Fibroblast of lung (primary cell): ENCODE measurements around the gene TNFSF13. TPM values are rescaled to one million over a fixed set of nuclear protein-coding genes. Genes with fewer than 3 reads are reported as not detected.

Experiments
- DNase-seq, 2 donors: peaks; one replicate each; pipeline versions ENCODE4 v3.0.0 to v3.0.0-alpha.2; 2010; ENCODE audit warnings: low read depth in 2 of 2
- H2AFZ ChIP-seq: 2 replicates; pipeline ENCODE4 v1.5.1; 2012; ENCODE audit warnings: low read length, control low read depth, inconsistent platforms
- H3K27ac ChIP-seq: 2 replicates; pipeline ENCODE4 v1.5.1; 2011; ENCODE audit warnings: low read length, control low read depth; ENCODE audit not compliant: insufficient read depth
- H3K27me3 ChIP-seq: 2 replicates; pipeline ENCODE4 v1.5.1; 2011; ENCODE audit warnings: mild to moderate bottlenecking, low read length; ENCODE audit not compliant: control insufficient read depth, insufficient read depth
- H3K36me3 ChIP-seq: 2 replicates; pipeline ENCODE4 v1.5.1; 2011; ENCODE audit warnings: low read length; ENCODE audit not compliant: control insufficient read depth, insufficient read depth
- H3K4me1 ChIP-seq: 2 replicates; pipeline ENCODE4 v1.5.1; 2011; ENCODE audit warnings: low read length; ENCODE audit not compliant: control insufficient read depth, insufficient read depth; ENCODE audit errors: extremely low read depth
- H3K4me2 ChIP-seq: 2 replicates; pipeline ENCODE4 v1.5.1; 2011; ENCODE audit warnings: low read length, control low read depth; ENCODE audit not compliant: insufficient read depth; ENCODE audit errors: extremely low read depth
- H3K4me3 ChIP-seq, 4 experiments: fragments of 200-600 bp in 1 of 4; sonication (generic) in 1 of 4; replicated peaks in 1 of 4; 2 replicates each; pipeline ENCODE4 v1.5.1; 2011 to 2016; ENCODE audit warnings: low read length in 4 of 4, low read depth in 3 of 4, mild to moderate bottlenecking in 3 of 4, control low read depth in 2 of 4, inconsistent platforms in 1 of 4, mixed read lengths in 1 of 4; ENCODE audit not compliant: insufficient read depth in 1 of 4; ENCODE audit errors: control extremely low read depth in 1 of 4
- H3K79me2 ChIP-seq: 2 replicates; pipeline ENCODE4 v1.5.1; 2012; ENCODE audit warnings: mild to moderate bottlenecking, low read length, inconsistent platforms; ENCODE audit not compliant: control insufficient read depth, insufficient read depth
- H3K9ac ChIP-seq: 2 replicates; pipeline ENCODE4 v1.5.1; 2011; ENCODE audit warnings: mild to moderate bottlenecking, low read length, control low read depth; ENCODE audit not compliant: insufficient read depth
- H3K9me3 ChIP-seq: 2 replicates; pipeline ENCODE4 v1.5.1; 2012; ENCODE audit warnings: low read depth, low read length; ENCODE audit not compliant: control insufficient read depth, insufficient read depth
- H4K20me1 ChIP-seq: 2 replicates; pipeline ENCODE4 v1.5.1; 2011; ENCODE audit warnings: low read length; ENCODE audit not compliant: control insufficient read depth, insufficient read depth; ENCODE audit errors: extremely low read depth
- EZH2 ChIP-seq: IDR thresholded peaks from 2 replicates; pipeline ENCODE4 v1.5.1; 2012; ENCODE audit warnings: low read length, control low read depth, mild to moderate bottlenecking; ENCODE audit errors: missing control alignments
- polyA minus RNA-seq: library from RNA; depleted of rRNA, polyadenylated mRNA; stranded (reverse); fragments of >200 nt; gene quantifications from 2 replicates; pipeline ENCODE4 v1.2.3, GENCODE V29; 2011; ENCODE audit warnings: low replicate concordance
- polyA plus RNA-seq, 2 donors: library from polyadenylated mRNA; depleted of rRNA in 1 of 2; stranded (reverse) in 1 of 2; unstranded in 1 of 2; fragments of >200 nt; gene quantifications; 2 replicates each; pipeline ENCODE4 v1.2.1, GENCODE V29; 2011 to 2012; ENCODE audit warnings: missing spikeins in 1 of 2
- total RNA-seq: library from RNA; depleted of rRNA; stranded (reverse); fragments of >200 nt; gene quantifications from 2 replicates; pipeline ENCODE4 v1.2.1, GENCODE V29; 2014
- TF ChIP-seq, protein P1 (sequence below), 2 donors: IDR thresholded peaks in 1 of 2; conservative IDR thresholded peaks in 1 of 2; 1 replicate in 1 of 2; 2 replicates in 1 of 2; pipeline ENCODE4 v1.5.1; 2011 to 2012; ENCODE audit warnings: low read length in 2 of 2, control low read depth in 1 of 2, inconsistent platforms in 1 of 2, low read depth in 1 of 2, mild to moderate bottlenecking in 1 of 2

Gene TNFSF13, protein sequence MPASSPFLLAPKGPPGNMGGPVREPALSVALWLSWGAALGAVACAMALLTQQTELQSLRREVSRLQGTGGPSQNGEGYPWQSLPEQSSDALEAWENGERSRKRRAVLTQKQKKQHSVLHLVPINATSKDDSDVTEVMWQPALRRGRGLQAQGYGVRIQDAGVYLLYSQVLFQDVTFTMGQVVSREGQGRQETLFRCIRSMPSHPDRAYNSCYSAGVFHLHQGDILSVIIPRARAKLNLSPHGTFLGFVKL
- total RNA-seq (1.5 and 2.0 TPM in 2 replicates), polyA plus RNA-seq (2.5 and 2.8 TPM in 2 replicates), polyA minus RNA-seq (1.3 and 7.3 TPM in 2 replicates)
- polyA plus RNA-seq (2012) = 2.7 and 3.6 TPM in 2 replicates

DNA sequence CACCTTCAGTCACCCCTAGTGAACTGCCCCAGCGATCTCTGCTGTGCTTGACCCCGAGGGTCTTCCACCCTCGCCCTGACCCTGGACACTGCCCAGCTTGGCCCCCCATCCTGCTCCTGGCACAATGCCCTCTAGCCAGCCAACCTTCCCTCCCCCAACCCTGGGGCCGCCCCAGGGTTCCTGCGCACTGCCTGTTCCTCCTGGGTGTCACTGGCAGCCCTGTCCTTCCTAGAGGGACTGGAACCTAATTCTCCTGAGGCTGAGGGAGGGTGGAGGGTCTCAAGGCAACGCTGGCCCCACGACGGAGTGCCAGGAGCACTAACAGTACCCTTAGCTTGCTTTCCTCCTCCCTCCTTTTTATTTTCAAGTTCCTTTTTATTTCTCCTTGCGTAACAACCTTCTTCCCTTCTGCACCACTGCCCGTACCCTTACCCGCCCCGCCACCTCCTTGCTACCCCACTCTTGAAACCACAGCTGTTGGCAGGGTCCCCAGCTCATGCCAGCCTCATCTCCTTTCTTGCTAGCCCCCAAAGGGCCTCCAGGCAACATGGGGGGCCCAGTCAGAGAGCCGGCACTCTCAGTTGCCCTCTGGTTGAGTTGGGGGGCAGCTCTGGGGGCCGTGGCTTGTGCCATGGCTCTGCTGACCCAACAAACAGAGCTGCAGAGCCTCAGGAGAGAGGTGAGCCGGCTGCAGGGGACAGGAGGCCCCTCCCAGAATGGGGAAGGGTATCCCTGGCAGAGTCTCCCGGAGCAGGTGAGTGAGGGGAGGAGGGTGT lies at the start of gene TNFSF13:
Gene TNFSF13 (plus strand): TSS at position 207 of the 776 bp plus-strand sequence. CDS start 290 bp downstream, at position 497.
- Histone ChIP-seq H3K9ac (peak within 1 kb of the TSS; percentile 1), H3K9me3 (no peaks in the 10 kb centered on the region), H3K27me3 (no peaks in the 10 kb centered on the region), H3K4me1 (peaks cover 19% of the 10 kb centered on the region), H3K36me3 (peaks cover 2% of the 10 kb centered on the region), H3K79me2 (peaks cover 18% of the 10 kb centered on the region), H3K27ac (peak within 1 kb of the TSS; percentile 13), H2AFZ (peak within 1 kb of the TSS; percentile 28), H4K20me1 (no peaks in the 10 kb centered on the region), H3K4me2 (peak within 1 kb of the TSS; percentile 61), H3K4me3 (peak within 1 kb of the TSS in 1 of 4 experiments; percentile 35)
- DNase-seq = no peak
- TF ChIP-seq, protein P1, sequence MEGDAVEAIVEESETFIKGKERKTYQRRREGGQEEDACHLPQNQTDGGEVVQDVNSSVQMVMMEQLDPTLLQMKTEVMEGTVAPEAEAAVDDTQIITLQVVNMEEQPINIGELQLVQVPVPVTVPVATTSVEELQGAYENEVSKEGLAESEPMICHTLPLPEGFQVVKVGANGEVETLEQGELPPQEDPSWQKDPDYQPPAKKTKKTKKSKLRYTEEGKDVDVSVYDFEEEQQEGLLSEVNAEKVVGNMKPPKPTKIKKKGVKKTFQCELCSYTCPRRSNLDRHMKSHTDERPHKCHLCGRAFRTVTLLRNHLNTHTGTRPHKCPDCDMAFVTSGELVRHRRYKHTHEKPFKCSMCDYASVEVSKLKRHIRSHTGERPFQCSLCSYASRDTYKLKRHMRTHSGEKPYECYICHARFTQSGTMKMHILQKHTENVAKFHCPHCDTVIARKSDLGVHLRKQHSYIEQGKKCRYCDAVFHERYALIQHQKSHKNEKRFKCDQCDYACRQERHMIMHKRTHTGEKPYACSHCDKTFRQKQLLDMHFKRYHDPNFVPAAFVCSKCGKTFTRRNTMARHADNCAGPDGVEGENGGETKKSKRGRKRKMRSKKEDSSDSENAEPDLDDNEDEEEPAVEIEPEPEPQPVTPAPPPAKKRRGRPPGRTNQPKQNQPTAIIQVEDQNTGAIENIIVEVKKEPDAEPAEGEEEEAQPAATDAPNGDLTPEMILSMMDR (conservative IDR thresholded peaks at IDR 0.05 in 1 of 2, IDR thresholded peaks at IDR 0.05 in 1 of 2; ENCODE audit: low read depth in 1 of 2, low read length in 2 of 2) = no peak
- TF ChIP-seq EZH2 = no peak

DNA sequence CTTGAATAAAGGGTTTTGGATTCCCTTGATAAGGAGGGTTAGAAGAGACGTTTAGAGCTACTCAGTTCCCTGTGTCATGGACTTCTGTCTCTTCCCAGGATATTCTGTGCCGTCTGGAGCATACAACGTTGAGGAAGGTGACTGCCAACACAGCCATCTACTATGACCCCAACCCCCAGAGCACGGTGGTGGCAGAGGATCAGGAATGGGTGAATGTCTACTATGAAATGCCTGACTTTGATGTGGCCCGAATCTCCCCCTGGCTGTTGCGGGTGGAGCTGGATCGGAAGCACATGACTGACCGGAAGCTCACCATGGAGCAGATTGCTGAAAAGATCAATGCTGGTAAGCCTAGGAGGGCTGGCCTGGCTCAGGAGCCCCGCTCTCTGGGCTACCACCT lies 49.7 kb upstream of the TNFSF13 start:
- H3K9ac ChIP-seq = no peak overlapping the region

DNA sequence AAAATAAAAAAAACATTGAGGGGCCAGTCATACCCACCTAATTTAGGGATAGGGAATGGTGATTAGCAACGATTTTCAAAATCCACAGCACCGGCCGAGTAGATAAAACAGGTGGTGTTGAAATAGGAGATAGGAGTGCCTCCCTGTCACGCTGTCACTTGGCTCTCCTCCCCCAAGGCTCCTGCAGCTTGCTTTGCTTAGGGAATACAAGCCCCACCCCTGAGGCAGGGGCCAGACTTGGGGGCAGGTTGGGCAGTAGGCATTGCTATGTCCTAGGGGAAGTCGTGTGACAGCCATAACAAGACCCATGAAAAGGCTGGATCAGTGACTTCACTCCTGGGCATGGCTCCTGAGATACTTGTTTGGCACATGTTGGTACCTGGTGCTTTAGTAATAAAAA lies 48.6 kb upstream of the TNFSF13 start:
- Histone ChIP-seq H3K4me3 (no peak overlapping the region), H3K27me3 (no peaks in the 10 kb centered on the region), H3K27ac (no peak overlapping the region), H2AFZ (no peak overlapping the region), H3K4me1 (no peaks in the 10 kb centered on the region), H4K20me1 (no peaks in the 10 kb centered on the region), H3K9me3 (no peaks in the 10 kb centered on the region), H3K79me2 (no peaks in the 10 kb centered on the region), H3K36me3 (peaks cover 42% of the 10 kb centered on the region), H3K4me2 (no peak overlapping the region), H3K9ac (no peak overlapping the region)
- no peak for TF ChIP-seq EZH2
- TF ChIP-seq, protein P1 (conservative IDR thresholded peaks at IDR 0.05 in 1 of 2, IDR thresholded peaks at IDR 0.05 in 1 of 2; ENCODE audit: low read depth in 1 of 2, low read length in 2 of 2) = no peak
- no peak for DNase-seq

More for the DNA sequence above, 49.7 kb upstream of the TNFSF13 start:
- Histone ChIP-seq H3K4me1 (no peaks in the 10 kb centered on the region), H3K27ac (no peak overlapping the region), H3K4me3 (no peak overlapping the region), H3K79me2 (no peaks in the 10 kb centered on the region), H3K27me3 (no peaks in the 10 kb centered on the region), H3K4me2 (no peak overlapping the region), H3K36me3 (peaks cover 39% of the 10 kb centered on the region), H4K20me1 (no peaks in the 10 kb centered on the region), H3K9me3 (no peaks in the 10 kb centered on the region), H2AFZ (no peak overlapping the region)
- DNase-seq = no peak
- TF ChIP-seq, protein P1 (conservative IDR thresholded peaks at IDR 0.05 in 1 of 2, IDR thresholded peaks at IDR 0.05 in 1 of 2; ENCODE audit: low read depth in 1 of 2, low read length in 2 of 2) = no peak
- TF ChIP-seq EZH2 = no peak
